Activated CD8-positive, alpha-beta T cell treated with anti-CD3 and anti-CD28 coated beads, Interleukin-2, amount 10 ng/mL, durations not matched to agents 7 days and 5 days (primary cell): ENCODE measurements around the gene PLEKHM3. TPM values are rescaled to one million over a fixed set of nuclear protein-coding genes. Genes with fewer than 3 reads are reported as not detected.

Experiments
- ATAC-seq: fragments of 150-1000 bp; cut with Tn5 transposase; one replicate; pipeline ENCODE4 v1.10.0; 2021; ENCODE audit warnings: moderate library complexity
- CTCF ChIA-PET: fragments of 350-600 bp; sonication (Branson Sonifier 250); formaldehyde crosslinking; loops from one replicate; lab custom pipeline; 2021; ENCODE audit warnings: antibody characterized with exemption; lab: Charles Lee
- POLR2A ChIA-PET: fragments of 350-600 bp; sonication (Branson Sonifier 250); formaldehyde crosslinking; loops from one replicate; lab custom pipeline; 2021; ENCODE audit warnings: antibody characterized with exemption; lab: Charles Lee
- DNase-seq: peaks from one replicate; pipeline ENCODE4 v3.0.0-alpha.2; 2020
- H3K27ac Mint-ChIP-seq: one replicate; pipeline ENCODE4 v1.8.0; 2021; ENCODE audit warnings: mild to moderate bottlenecking, mixed read lengths
- H3K27me3 Mint-ChIP-seq: one replicate; pipeline ENCODE4 v1.8.0; 2021; ENCODE audit warnings: low read depth, mixed read lengths
- H3K36me3 Mint-ChIP-seq: one replicate; pipeline ENCODE4 v1.8.0; 2021; ENCODE audit warnings: low read depth, mixed read lengths
- H3K4me1 Mint-ChIP-seq: one replicate; pipeline ENCODE4 v1.8.0; 2021; ENCODE audit warnings: low read depth, mixed read lengths
- H3K4me3 Mint-ChIP-seq: one replicate; pipeline ENCODE4 v1.8.0; 2021; ENCODE audit warnings: mild to moderate bottlenecking, mixed read lengths
- H3K9me3 Mint-ChIP-seq: one replicate; pipeline ENCODE4 v1.8.0; 2022; ENCODE audit warnings: mixed read lengths; ENCODE audit not compliant: insufficient read depth
- total RNA-seq, 2 experiments: library from RNA; stranded (reverse); gene quantifications; one replicate each; pipeline ENCODE4 v1.2.3, GENCODE V29; 2021

Gene PLEKHM3
- total RNA-seq, 2 experiments from 2014 or later, result 6.1 to 6.2 TPM

DNA sequence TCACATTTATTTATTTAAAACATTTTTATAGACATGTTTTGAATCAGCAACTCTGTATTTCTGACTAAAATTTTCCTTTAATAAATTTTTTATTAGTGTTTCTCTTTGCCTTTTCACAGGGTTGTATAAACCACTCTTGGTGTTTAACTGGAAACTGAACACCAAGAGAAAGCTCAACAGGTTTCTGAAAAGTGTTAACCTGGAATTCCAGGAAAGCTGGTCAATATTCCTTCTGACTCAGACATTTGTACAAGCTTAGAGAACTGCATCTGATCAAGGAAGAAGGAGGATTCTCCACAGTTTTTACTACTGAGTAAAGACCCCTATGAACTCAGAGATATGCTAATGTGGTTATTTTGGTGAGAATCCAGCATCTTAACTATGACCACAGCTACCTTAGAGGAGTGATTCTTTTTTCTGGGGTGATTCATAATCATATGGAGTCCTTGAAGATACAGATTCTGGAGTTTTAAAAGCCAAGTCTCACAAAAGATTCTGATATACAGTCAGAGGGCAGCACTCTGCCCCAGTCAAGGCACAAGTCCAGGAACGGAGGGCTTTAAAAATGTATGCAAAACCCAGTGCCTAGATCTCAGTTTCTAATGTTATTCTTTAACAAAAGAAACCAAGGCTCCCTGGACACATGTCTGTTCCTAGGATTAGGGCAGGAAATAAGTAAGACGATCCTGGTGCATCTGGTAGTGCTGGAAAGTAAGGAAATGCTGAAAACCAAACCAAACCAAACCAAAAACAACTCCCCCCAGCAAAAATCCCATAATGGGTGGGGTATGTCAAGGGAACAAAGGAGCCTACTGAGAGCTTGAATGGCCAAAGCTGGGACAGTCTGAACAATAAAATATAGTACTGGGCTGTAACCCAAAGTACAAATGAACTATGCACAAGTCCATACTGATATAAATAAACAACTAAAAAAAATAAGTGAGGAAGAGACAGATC lies 170.6 kb downstream of the PLEKHM3 start:
- POLR2A ChIA-PET, result no interaction called here
- no peak for ATAC-seq

DNA sequence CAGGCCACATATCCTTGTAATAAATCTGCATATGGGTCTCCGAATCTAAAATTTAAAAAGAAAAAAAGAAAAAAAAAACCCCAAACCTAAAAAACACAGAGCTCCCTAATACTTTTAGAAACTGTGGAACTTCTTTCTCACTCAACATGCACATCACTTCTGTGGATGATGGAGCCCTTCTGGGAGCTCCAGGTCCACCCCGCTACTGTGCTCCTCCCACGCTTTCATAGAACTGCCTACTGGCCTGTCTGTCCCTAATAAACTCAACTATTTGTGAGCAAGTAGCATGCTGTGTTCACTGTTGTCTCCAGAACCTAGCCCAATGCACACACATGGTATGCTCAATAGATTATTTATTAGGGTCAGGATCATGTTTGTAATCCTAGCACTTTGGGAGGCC lies 172.5 kb downstream of the PLEKHM3 start:
- no peak overlapping the region for H3K4me3 Mint-ChIP-seq
- no peaks in the 10 kb centered on the region for H3K9me3 Mint-ChIP-seq
- ChIA-PET CTCF (no interaction called here), POLR2A (no interaction called here)
- H3K4me1 Mint-ChIP-seq, result peaks cover 3% of the 10 kb centered on the region
- DNase-seq (no peak), ATAC-seq (no peak)
- no peak overlapping the region for H3K27ac Mint-ChIP-seq
- no peaks in the 10 kb centered on the region for H3K36me3 Mint-ChIP-seq
- H3K27me3 Mint-ChIP-seq, result no peaks in the 10 kb centered on the region

More for the DNA sequence above, 170.6 kb downstream of the PLEKHM3 start:
- no peaks in the 10 kb centered on the region for H3K4me1 Mint-ChIP-seq
- no peaks in the 10 kb centered on the region for H3K36me3 Mint-ChIP-seq
- H3K9me3 Mint-ChIP-seq, result no peaks in the 10 kb centered on the region
- no peaks in the 10 kb centered on the region for H3K27me3 Mint-ChIP-seq
- CTCF ChIA-PET, result no interaction called here
- DNase-seq, result no peak
- H3K27ac Mint-ChIP-seq, result no peak overlapping the region
- no peak overlapping the region for H3K4me3 Mint-ChIP-seq

DNA sequence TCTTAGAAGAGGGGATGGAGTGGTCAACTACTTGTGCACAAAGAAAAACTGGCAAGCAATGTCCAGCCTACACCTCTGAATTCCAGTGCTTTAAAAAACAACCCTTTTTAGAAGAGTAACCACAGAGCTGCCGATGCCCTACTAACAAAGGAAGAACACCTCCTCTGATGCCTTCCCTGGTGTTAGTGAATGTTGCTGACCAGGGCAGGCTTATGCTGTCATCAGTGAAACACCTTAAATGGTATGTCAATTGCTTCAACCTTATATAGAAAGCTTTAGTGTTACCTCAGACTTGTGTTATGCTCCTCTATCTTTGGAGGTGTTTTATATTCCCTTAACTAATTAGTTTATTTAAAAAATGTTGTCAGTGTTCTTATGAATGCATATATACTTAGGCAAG lies 175.9 kb downstream of the PLEKHM3 start:
- Mint-ChIP-seq H3K4me3 (no peak overlapping the region), H3K27me3 (no peaks in the 10 kb centered on the region), H3K9me3 (no peaks in the 10 kb centered on the region), H3K36me3 (no peaks in the 10 kb centered on the region), H3K27ac (no peak overlapping the region), H3K4me1 (peaks cover 10% of the 10 kb centered on the region)
- ChIA-PET POLR2A (interaction anchor here (0.6 kb wide), 1 partner anchor 43 kb away, joined by 3 read pairs; no protein-coding TSS in a partner anchor), CTCF (no interaction called here)
- DNase-seq (no peak), ATAC-seq (no peak)

- ChIA-PET POLR2A (no interaction called here), CTCF (no interaction called here)
- H3K36me3 Mint-ChIP-seq, result no peaks in the 10 kb centered on the region
- H3K4me3 Mint-ChIP-seq, result no peak overlapping the region
- H3K9me3 Mint-ChIP-seq, result no peaks in the 10 kb centered on the region
- ATAC-seq (no peak), DNase-seq (no peak)
- H3K4me1 Mint-ChIP-seq, result peaks cover 10% of the 10 kb centered on the region
- no peaks in the 10 kb centered on the region for H3K27me3 Mint-ChIP-seq
- no peak overlapping the region for H3K27ac Mint-ChIP-seq
Measured at GRCh38 chr2:207848545-207848928, 176.8 kb downstream of the PLEKHM3 start.

DNA sequence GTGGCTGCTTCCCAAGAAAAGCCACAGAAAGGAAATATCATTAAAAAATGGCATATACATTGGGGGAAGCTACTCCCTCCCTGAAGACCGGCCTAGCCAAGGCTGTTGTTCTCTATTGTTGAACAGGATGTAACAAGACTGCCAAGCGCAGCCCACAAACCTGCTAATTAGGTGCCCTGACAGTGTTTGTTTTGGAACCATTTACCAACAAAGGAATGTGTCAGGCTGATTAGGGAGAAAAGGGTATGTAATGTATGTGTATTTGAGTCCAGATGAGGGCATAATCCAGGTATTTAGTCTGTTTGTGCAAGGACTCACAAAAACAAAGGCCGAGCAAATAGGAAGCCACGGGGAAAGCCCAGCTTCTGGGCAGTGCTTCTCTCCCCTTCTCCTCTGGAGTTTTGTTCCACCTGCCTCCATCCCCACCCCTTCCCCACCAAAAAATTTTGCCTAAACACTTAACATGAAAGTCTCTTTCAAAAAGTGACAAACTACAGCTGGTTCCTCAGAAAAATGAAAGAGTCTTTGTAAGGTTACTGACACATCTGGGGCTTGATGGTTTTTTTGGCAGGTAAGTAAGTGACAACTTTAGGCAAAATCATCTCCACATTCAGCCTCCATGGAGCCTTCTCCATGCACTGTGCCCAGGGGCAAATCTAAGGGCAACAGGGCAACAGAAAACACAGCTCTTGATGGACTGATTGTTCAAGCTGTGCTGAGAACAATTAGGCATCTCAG lies 177.4 kb downstream of the PLEKHM3 start:
- ChIA-PET CTCF (no interaction called here), POLR2A (interaction anchor here (0.6 kb wide), 1 partner anchor 171 kb away, joined by 5 read pairs; no protein-coding TSS in a partner anchor)
- ATAC-seq (no peak), DNase-seq (no peak)
- Mint-ChIP-seq H3K27ac (peak overlapping the region; percentile 16), H3K36me3 (no peaks in the 10 kb centered on the region), H3K27me3 (no peaks in the 10 kb centered on the region), H3K4me1 (peaks cover 10% of the 10 kb centered on the region), H3K9me3 (no peaks in the 10 kb centered on the region), H3K4me3 (no peak overlapping the region)

DNA sequence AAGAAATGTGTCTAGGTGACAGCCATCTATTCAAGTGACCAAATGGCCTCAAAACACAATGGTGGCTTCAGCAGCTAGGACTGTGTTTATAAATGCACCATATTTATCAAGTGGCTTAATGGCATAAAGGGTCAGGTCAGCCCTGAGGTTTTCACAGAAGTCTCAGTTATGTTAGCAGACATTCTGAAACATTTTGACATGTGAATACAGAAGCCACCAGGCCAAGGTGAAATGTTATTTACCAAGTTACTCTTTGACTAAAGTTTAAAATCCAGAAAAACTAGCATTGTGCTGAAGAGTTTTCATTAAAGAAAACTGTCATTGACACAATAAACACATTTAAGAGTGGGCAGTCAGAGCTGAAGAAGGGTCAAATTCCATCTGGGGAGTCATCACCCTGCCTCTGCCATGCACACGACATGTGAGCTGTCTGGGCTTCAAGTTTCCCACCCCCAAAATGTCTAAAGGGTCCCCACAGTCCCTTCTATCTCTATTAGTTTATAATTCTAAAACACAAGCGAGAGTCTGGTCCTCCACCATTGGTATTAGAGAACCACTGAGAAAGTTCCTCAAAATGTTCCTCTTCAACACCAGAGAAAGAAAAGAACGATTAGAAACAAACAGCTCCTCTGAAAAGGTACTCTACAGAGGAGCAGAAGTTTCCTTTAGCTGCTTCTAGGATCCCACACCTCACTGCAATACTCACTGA lies 178.1 kb downstream of the PLEKHM3 start:
- Mint-ChIP-seq H3K9me3 (no peaks in the 10 kb centered on the region), H3K27ac (no peak overlapping the region), H3K4me3 (no peak overlapping the region), H3K27me3 (no peaks in the 10 kb centered on the region), H3K4me1 (peaks cover 10% of the 10 kb centered on the region), H3K36me3 (no peaks in the 10 kb centered on the region)
- ChIA-PET CTCF (no interaction called here), POLR2A (interaction anchor here (0.6 kb wide), 1 partner anchor 172 kb away, joined by 5 read pairs; no protein-coding TSS in a partner anchor)
- ATAC-seq, result no peak
- no peak for DNase-seq

DNA sequence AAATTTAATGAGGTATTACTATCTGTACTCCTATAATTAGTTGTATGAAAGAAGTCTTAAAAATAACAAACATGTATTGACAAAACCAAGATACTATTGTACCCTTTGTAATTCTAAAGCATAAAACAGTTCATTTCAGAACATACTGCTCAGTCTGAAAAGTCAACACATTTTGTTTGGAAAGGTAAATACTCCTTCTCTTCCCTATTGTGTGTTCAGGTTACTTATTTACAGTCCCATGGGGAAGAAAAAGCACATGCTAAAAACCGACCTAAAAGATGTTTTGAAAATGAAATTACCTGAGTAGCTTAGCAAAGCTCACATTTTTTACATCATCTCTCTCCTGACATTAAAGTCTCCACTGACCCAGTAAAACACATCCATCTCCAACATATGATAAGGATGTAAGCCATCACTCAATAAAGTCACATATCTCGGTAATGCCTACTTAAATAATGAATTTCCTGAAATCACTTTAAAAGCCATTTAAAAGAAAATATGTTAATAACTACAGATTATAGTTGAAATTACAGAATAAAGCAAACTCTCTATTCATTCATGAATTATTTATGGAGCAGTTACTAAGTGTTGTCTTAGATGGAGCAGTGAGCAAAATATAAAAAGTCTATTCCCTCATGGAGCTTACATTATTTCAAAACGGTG lies 180.0 kb downstream of the PLEKHM3 start:
- ATAC-seq (no peak), DNase-seq (no peak)
- POLR2A ChIA-PET, result no interaction called here
- Mint-ChIP-seq H3K36me3 (no peaks in the 10 kb centered on the region), H3K4me3 (no peak overlapping the region), H3K4me1 (peaks cover 10% of the 10 kb centered on the region), H3K27ac (no peak overlapping the region), H3K9me3 (no peaks in the 10 kb centered on the region), H3K27me3 (no peaks in the 10 kb centered on the region)
- CTCF ChIA-PET, result no interaction called here

- ATAC-seq, result no peak
Measured at GRCh38 chr2:207844648-207845047, 180.7 kb downstream of the PLEKHM3 start.

GRCh38 chr2:207840101-207840500 lies 185.2 kb downstream of the PLEKHM3 start:
- POLR2A ChIA-PET, result no interaction called here
- H3K4me3 Mint-ChIP-seq, result no peak overlapping the region
- ATAC-seq (no peak), DNase-seq (no peak)
- no peaks in the 10 kb centered on the region for H3K36me3 Mint-ChIP-seq
- CTCF ChIA-PET, result no interaction called here
- H3K9me3 Mint-ChIP-seq, result no peaks in the 10 kb centered on the region
- H3K27me3 Mint-ChIP-seq, result no peaks in the 10 kb centered on the region
- H3K4me1 Mint-ChIP-seq, result no peaks in the 10 kb centered on the region
- no peak overlapping the region for H3K27ac Mint-ChIP-seq

More at GRCh38 chr2:207844648-207845047, 180.7 kb downstream of the PLEKHM3 start:
- no peak overlapping the region for H3K4me3 Mint-ChIP-seq
- H3K27ac Mint-ChIP-seq, result no peak overlapping the region
- DNase-seq, result no peak
- H3K36me3 Mint-ChIP-seq, result no peaks in the 10 kb centered on the region
- H3K9me3 Mint-ChIP-seq, result no peaks in the 10 kb centered on the region
- ChIA-PET CTCF (no interaction called here), POLR2A (no interaction called here)
- H3K4me1 Mint-ChIP-seq, result peaks cover 10% of the 10 kb centered on the region
- no peaks in the 10 kb centered on the region for H3K27me3 Mint-ChIP-seq

DNA sequence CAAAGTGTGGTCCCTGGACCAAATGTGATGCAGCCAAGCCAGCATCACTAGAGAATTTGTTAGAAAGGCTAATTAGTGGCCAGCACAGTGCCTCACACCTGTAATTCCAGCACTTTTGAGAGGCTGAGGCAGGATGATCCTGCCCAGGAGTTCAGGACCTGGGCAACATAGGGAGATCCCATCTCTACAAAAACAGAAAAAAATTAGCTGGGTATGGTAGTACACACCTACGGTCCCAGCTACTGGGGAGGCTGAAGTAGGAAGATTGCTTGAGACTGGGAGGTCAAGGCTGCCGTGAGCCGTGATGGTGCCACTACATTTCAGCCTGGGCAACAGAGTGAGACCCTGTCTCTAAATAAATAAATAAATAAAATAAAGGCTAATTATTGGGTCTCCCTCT lies 185.8 kb downstream of the PLEKHM3 start:
- Mint-ChIP-seq H3K9me3 (no peaks in the 10 kb centered on the region), H3K27ac (no peak overlapping the region), H3K4me3 (no peak overlapping the region), H3K27me3 (no peaks in the 10 kb centered on the region), H3K36me3 (no peaks in the 10 kb centered on the region), H3K4me1 (no peaks in the 10 kb centered on the region)
- CTCF ChIA-PET, result no interaction called here
- DNase-seq (no peak), ATAC-seq (no peak)
- POLR2A ChIA-PET, result no interaction called here

DNA sequence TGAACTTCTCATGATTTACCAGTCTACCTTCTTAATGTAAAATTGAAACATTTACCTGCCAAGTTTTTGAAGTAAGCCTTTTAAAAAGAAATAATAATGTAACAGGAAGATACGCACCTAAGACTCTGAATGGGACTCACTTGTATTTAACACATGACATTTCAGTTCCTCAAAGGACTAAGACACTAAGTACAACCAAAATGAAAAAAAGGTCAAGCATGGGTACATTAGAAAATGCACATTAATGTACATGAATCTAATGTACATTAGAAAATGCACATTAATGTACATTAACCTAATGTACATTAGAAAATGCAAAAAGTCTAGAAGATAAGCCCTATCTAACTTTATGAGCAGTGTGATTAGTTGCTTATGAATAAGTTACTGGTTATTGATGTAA lies 186.3 kb downstream of the PLEKHM3 start:
- no peak overlapping the region for H3K4me3 Mint-ChIP-seq
- no peaks in the 10 kb centered on the region for H3K36me3 Mint-ChIP-seq
- H3K27ac Mint-ChIP-seq, result no peak overlapping the region
- no peaks in the 10 kb centered on the region for H3K4me1 Mint-ChIP-seq
- DNase-seq (no peak), ATAC-seq (no peak)
- no peaks in the 10 kb centered on the region for H3K9me3 Mint-ChIP-seq
- ChIA-PET CTCF (interaction anchor here (1.4 kb wide), 1 partner anchor 93 kb away, joined by 3 read pairs; no protein-coding TSS in a partner anchor), POLR2A (no interaction called here)
- H3K27me3 Mint-ChIP-seq, result no peaks in the 10 kb centered on the region
